CD14-positive monocyte (primary cell): ENCODE measurements around the gene LPCAT4. TPM values are rescaled to one million over a fixed set of nuclear protein-coding genes. Genes with fewer than 3 reads are reported as not detected.

Source experiments
- DNase-seq, 3 donors: peaks; one replicate each; pipeline ENCODE4 v3.0.0-alpha.2; 2011 to 2022
- H2AFZ ChIP-seq: 2 replicates; pipeline ENCODE4 v1.6.0; 2012; ENCODE audit warnings: mild to moderate bottlenecking, low read depth, low read length, inconsistent platforms; ENCODE audit not compliant: insufficient read depth, poor library complexity, severe bottlenecking
- H3K27ac ChIP-seq, 2 donors: 1 replicate in 1 of 2; 2 replicates in 1 of 2; pipeline ENCODE4 v1.5.1; 2012 to 2013; ENCODE audit warnings: low read length in 2 of 2, control low read depth in 1 of 2, inconsistent platforms in 1 of 2, low read depth in 1 of 2, mild to moderate bottlenecking in 1 of 2
- H3K27me3 ChIP-seq, 2 donors: one replicate each; pipeline versions ENCODE4 v1.6.0 to v1.6.1; 2011 to 2013; ENCODE audit warnings: low read length in 2 of 2; ENCODE audit not compliant: control insufficient read depth in 2 of 2, insufficient read depth in 2 of 2
- H3K36me3 ChIP-seq, 2 donors: replicated peaks in 1 of 2; 1 replicate in 1 of 2; 2 replicates in 1 of 2; pipeline versions ENCODE4 v1.5.1 to v1.6.1; 2012 to 2013; ENCODE audit warnings: low read length in 2 of 2, control low read depth in 1 of 2, inconsistent platforms in 1 of 2, mild to moderate bottlenecking in 1 of 2; ENCODE audit not compliant: insufficient read depth in 2 of 2, control insufficient read depth in 1 of 2
- H3K4me1 ChIP-seq, 2 donors: 1 replicate in 1 of 2; 2 replicates in 1 of 2; pipeline versions ENCODE4 v1.5.1 to v1.6.1; 2012 to 2013; ENCODE audit warnings: low read length in 2 of 2, control low read depth in 1 of 2, inconsistent platforms in 1 of 2, mild to moderate bottlenecking in 1 of 2, moderate library complexity in 1 of 2; ENCODE audit not compliant: insufficient read depth in 2 of 2, control insufficient read depth in 1 of 2
- H3K4me2 ChIP-seq: replicated peaks from 2 replicates; pipeline ENCODE3; 2012; ENCODE audit warnings: low read length, moderate library complexity, mild to moderate bottlenecking; ENCODE audit not compliant: poor library complexity, severe bottlenecking; ENCODE audit errors: extremely low read depth
- H3K4me3 ChIP-seq, 3 experiments: fragments of 200-600 bp in 1 of 3; sonication (generic) in 1 of 3; replicated peaks in 1 of 3; 1 replicate in 2 of 3; 2 replicates in 1 of 3; pipeline ENCODE4 v1.5.1; 2011 to 2013; ENCODE audit warnings: low read length in 3 of 3, mild to moderate bottlenecking in 3 of 3, control low read depth in 2 of 3, low read depth in 2 of 3, inconsistent platforms in 1 of 3, moderate library complexity in 1 of 3
- H3K79me2 ChIP-seq: 2 replicates; pipeline ENCODE4 v1.6.0; 2012; ENCODE audit warnings: mild to moderate bottlenecking, control low read depth, inconsistent platforms, low read length, moderate library complexity; ENCODE audit not compliant: insufficient read depth
- H3K9ac ChIP-seq: 2 replicates; pipeline ENCODE4 v1.6.0; 2017; ENCODE audit warnings: low read length, mild to moderate bottlenecking; ENCODE audit not compliant: insufficient read depth, poor library complexity, severe bottlenecking
- H3K9me3 ChIP-seq, 2 donors: replicated peaks in 1 of 2; 1 replicate in 1 of 2; 2 replicates in 1 of 2; pipeline versions ENCODE4 v1.5.1 to v1.6.1; 2012 to 2013; ENCODE audit warnings: low read length in 2 of 2, control low read depth in 1 of 2; ENCODE audit not compliant: control insufficient read depth in 1 of 2, insufficient read depth in 1 of 2
- H4K20me1 ChIP-seq: 2 replicates; pipeline ENCODE4 v1.6.0; 2012; ENCODE audit warnings: mild to moderate bottlenecking, low read length, control low read depth, moderate library complexity; ENCODE audit not compliant: insufficient read depth
- H3K27ac Mint-ChIP-seq, 7 donors: one replicate each; pipeline ENCODE4 v1.8.0; 2020; ENCODE audit warnings: mild to moderate bottlenecking in 7 of 7, mixed read lengths in 7 of 7, moderate library complexity in 6 of 7, inconsistent platforms in 2 of 7
- H3K27me3 Mint-ChIP-seq, 3 donors: one replicate each; pipeline ENCODE4 v1.8.0; 2021 to 2022; ENCODE audit warnings: low read depth in 3 of 3, mild to moderate bottlenecking in 3 of 3, mixed read lengths in 3 of 3, moderate library complexity in 3 of 3, inconsistent platforms in 1 of 3
- H3K36me3 Mint-ChIP-seq, 2 donors: one replicate each; pipeline ENCODE4 v1.8.0; 2020; ENCODE audit warnings: mixed read lengths in 2 of 2, inconsistent platforms in 1 of 2, mild to moderate bottlenecking in 1 of 2
- H3K4me1 Mint-ChIP-seq: one replicate; pipeline ENCODE4 v1.8.0; 2020; ENCODE audit warnings: mild to moderate bottlenecking, mixed read lengths
- H3K4me3 Mint-ChIP-seq, 2 donors: one replicate each; pipeline ENCODE4 v1.8.0; 2020; ENCODE audit warnings: mild to moderate bottlenecking in 2 of 2, mixed read lengths in 2 of 2, moderate library complexity in 1 of 2
- H3K9me3 Mint-ChIP-seq, 7 donors: one replicate each; pipeline ENCODE4 v1.8.0; 2020 to 2022; ENCODE audit warnings: mixed read lengths in 7 of 7, mild to moderate bottlenecking in 6 of 7, moderate library complexity in 6 of 7, inconsistent platforms in 2 of 7
- CTCF ChIP-seq: fragments of 200-600 bp; IDR thresholded peaks from one replicate; pipeline ENCODE4 v1.8.0; 2022; ENCODE audit warnings: antibody characterized with exemption, mild to moderate bottlenecking
- WGBS: methylation state at CpG from one replicate; pipeline ENCODE4 v1.1.5; 2013; ENCODE audit warnings: missing lambda C conversion rate; ENCODE audit not compliant: insufficient coverage; 5-methylcytosine and 5-hydroxymethylcytosine counted together
- intact Hi-C, 2 donors: fragments of 100-400 bp; cut with micrococcal nuclease; formaldehyde crosslinking; loops; one replicate each; pipeline versions ENCODE4 v1.15.0 to v1.15.1; 2023
- polyA plus RNA-seq, 3 donors: library from polyadenylated mRNA; depleted of rRNA in 1 of 3; unstranded in 2 of 3; stranded (reverse) in 1 of 3; fragments of 300-500 nt in 2 of 3; fragments of >200 nt in 1 of 3; fragmentation: Illumina TruSeq in 2 of 3; gene quantifications; 1 replicate in 2 of 3; 2 replicates in 1 of 3; pipeline ENCODE4 v1.2.3, GENCODE V29; 2012 to 2021

Gene LPCAT4
- polyA plus RNA-seq, 3 donors: 3.3 to 39.5 (median 4.2) TPM

GRCh38 chr15:34335176-34336032, 31.6 kb downstream of the LPCAT4 start:
- peaks cover 10 to 29% of the 10 kb centered on the region in 2 donors for H3K36me3 ChIP-seq
- peak overlapping the region; percentile 94 to 99 (median 97) for H3K27ac Mint-ChIP-seq
- peaks cover 0 to 2% (median 2%) of the 10 kb centered on the region in 3 donors for H3K27me3 Mint-ChIP-seq
- H3K4me2 ChIP-seq: peak overlapping the region; percentile 92
- 0% methylated on average over 2 of the region's 3 CpGs for WGBS
- H3K36me3 Mint-ChIP-seq: peaks cover 26 to 34% of the 10 kb centered on the region in 2 donors
- H3K9ac ChIP-seq: peak overlapping the region; percentile 96
- H3K27me3 ChIP-seq: no peaks in the 10 kb centered on the region
- intact Hi-C loops: loop anchor here (5.0 to 10.0 kb wide), 4 partner anchors 111 to 649 kb away; partner anchors contain the start of genes EMC4 (in 1 of the 2), EMC7 (in 1 of the 2), PGBD4 (in 1 of the 2) and ZNF770 (in 1 of the 2)
- H3K4me3 Mint-ChIP-seq: peak overlapping the region; percentile 93 to 98
- peak overlapping the region; percentile 90 to 98 for H3K27ac ChIP-seq
- H3K4me1 Mint-ChIP-seq: peaks cover 47% of the 10 kb centered on the region
- peaks cover 47 to 61% of the 10 kb centered on the region in 2 donors for H3K4me1 ChIP-seq
- H3K9me3 ChIP-seq: no peaks in the 10 kb centered on the region
- DNase-seq: peak; percentile 72 to 94 (median 90)
- peaks cover 90% of the 10 kb centered on the region for H3K79me2 ChIP-seq
- H2AFZ ChIP-seq: no peak overlapping the region
- peaks cover 0 to 3% (median 0%) of the 10 kb centered on the region in 7 donors for H3K9me3 Mint-ChIP-seq
- peak overlapping the region; percentile 75 to 99 (median 93) for H3K4me3 ChIP-seq
- peaks cover 12% of the 10 kb centered on the region for H4K20me1 ChIP-seq
- TF ChIP-seq CTCF: no peak

- Histone ChIP-seq H2AFZ (no peak overlapping the region), H3K79me2 (peaks cover 90% of the 10 kb centered on the region), H3K36me3 (peaks cover 10 to 27% of the 10 kb centered on the region in 2 donors), H3K27ac (peak overlapping the region; percentile 96 to 98), H3K27me3 (no peaks in the 10 kb centered on the region), H3K4me3 (peak overlapping the region; percentile 75 to 99 (median 93)), H4K20me1 (peaks cover 14% of the 10 kb centered on the region), H3K4me1 (peaks cover 43 to 55% of the 10 kb centered on the region in 2 donors), H3K9ac (peak overlapping the region; percentile 96), H3K4me2 (peak overlapping the region; percentile 92), H3K9me3 (no peaks in the 10 kb centered on the region)
- H3K27ac Mint-ChIP-seq: peak overlapping the region; percentile 94 to 99 (median 97)
- peaks cover 44% of the 10 kb centered on the region for H3K4me1 Mint-ChIP-seq
- H3K27me3 Mint-ChIP-seq: peaks cover 0 to 2% (median 2%) of the 10 kb centered on the region in 3 donors
- H3K36me3 Mint-ChIP-seq: peaks cover 24 to 35% of the 10 kb centered on the region in 2 donors
- peak in 2 of 3 donors; percentile 18 to 22 for DNase-seq
- peak overlapping the region; percentile 93 to 98 for H3K4me3 Mint-ChIP-seq
- intact Hi-C loops: loop anchor here (5.0 to 10.0 kb wide), 4 partner anchors 110 to 650 kb away; partner anchors contain the start of genes EMC4 (in 1 of the 2), EMC7 (in 1 of the 2), PGBD4 (in 1 of the 2) and ZNF770 (in 1 of the 2)
- WGBS: no CpG with 5 or more reads among the region's 4 CpGs
- H3K9me3 Mint-ChIP-seq: peaks cover 0 to 3% (median 0%) of the 10 kb centered on the region in 7 donors
- no peak for TF ChIP-seq CTCF
Observed at GRCh38 chr15:34334672-34335071, 32.3 kb downstream of the LPCAT4 start.
